Karpas-422 (cell line): Measurements from ENCODE around the gene KRTAP9-1. TPM values are rescaled to one million over a fixed set of nuclear protein-coding genes. Genes with fewer than 3 reads are reported as not detected.
"Not testable (repeated sequence)": the region's sequence is repeated elsewhere in the genome, so short reads cannot be mapped to it uniquely, and the experiment has no call there.

Experiments
- DNase-seq: peaks from one replicate; pipeline ENCODE4 v3.0.0-alpha.2; 2015
- H2AFZ ChIP-seq: fragments of 200-600 bp; sonication (generic); 2 replicates; pipeline ENCODE4 v1.6.1; 2014; ENCODE audit warnings: antibody characterized with exemption, low read length, mixed read lengths
- H3K27ac ChIP-seq: fragments of 200-600 bp; sonication (generic); 2 replicates; pipeline ENCODE4 v1.5.1; 2014; ENCODE audit warnings: mild to moderate bottlenecking, low read length, moderate library complexity
- H3K27me3 ChIP-seq: fragments of 200-600 bp; sonication (generic); 2 replicates; pipeline ENCODE4 v1.6.1; 2014; ENCODE audit warnings: low read length, mixed read lengths
- H3K36me3 ChIP-seq: fragments of 200-600 bp; sonication (generic); 2 replicates; pipeline ENCODE4 v1.6.1; 2014; ENCODE audit warnings: low read length, mixed read lengths; ENCODE audit not compliant: insufficient read depth
- H3K4me1 ChIP-seq: fragments of 200-600 bp; sonication (generic); 2 replicates; pipeline ENCODE4 v1.6.1; 2014; ENCODE audit warnings: mild to moderate bottlenecking, low read length, mixed read lengths
- H3K4me2 ChIP-seq: fragments of 200-600 bp; sonication (generic); 2 replicates; pipeline ENCODE4 v1.6.1; 2014; ENCODE audit warnings: low read length, low read depth, mild to moderate bottlenecking; ENCODE audit not compliant: poor library complexity, severe bottlenecking
- H3K4me3 ChIP-seq: fragments of 200-600 bp; sonication (generic); 2 replicates; pipeline ENCODE4 v1.5.1; 2014; ENCODE audit warnings: mild to moderate bottlenecking, antibody characterized with exemption, low read length, mixed read lengths
- H3K79me2 ChIP-seq: fragments of 200-600 bp; sonication (generic); 2 replicates; pipeline ENCODE4 v1.6.1; 2014; ENCODE audit warnings: mild to moderate bottlenecking, low read length, mixed read lengths
- H3K9ac ChIP-seq: fragments of 200-600 bp; sonication (generic); 2 replicates; pipeline ENCODE4 v1.6.0; 2014; ENCODE audit warnings: low read length
- H3K9me2 ChIP-seq: fragments of 200-600 bp; sonication (generic), shearing (Covaris generic); replicated peaks from 2 replicates; pipeline ENCODE4 v1.6.0; 2014; ENCODE audit warnings: mild to moderate bottlenecking, low read length, moderate library complexity; ENCODE audit not compliant: insufficient read depth
- H3K9me3 ChIP-seq: fragments of 300-700, 200-600 bp; sonication (generic); 2 replicates; pipeline ENCODE4 v1.6.1; 2014; ENCODE audit warnings: low read length, mixed read lengths
- H4K20me1 ChIP-seq: fragments of 200-600 bp; sonication (generic); 2 replicates; pipeline ENCODE4 v1.6.1; 2014; ENCODE audit warnings: mild to moderate bottlenecking, antibody characterized with exemption, low read length, low read depth; ENCODE audit not compliant: insufficient read depth
- small RNA-seq: library from RNA; depleted of rRNA; stranded (forward); fragments of <200 nt; gene quantifications from one replicate; pipeline ENCODE3, GENCODE V24; 2014
- total RNA-seq: library from RNA; depleted of rRNA; stranded (reverse); fragments of >200 nt; shearing (Covaris generic); gene quantifications from 2 replicates; pipeline ENCODE4 v1.2.3, GENCODE V29; 2014; ENCODE audit warnings: low replicate concordance; rRNA removed

Gene KRTAP9-1
- total RNA-seq, 1 experiment from 2014 or later = not detected

DNA sequence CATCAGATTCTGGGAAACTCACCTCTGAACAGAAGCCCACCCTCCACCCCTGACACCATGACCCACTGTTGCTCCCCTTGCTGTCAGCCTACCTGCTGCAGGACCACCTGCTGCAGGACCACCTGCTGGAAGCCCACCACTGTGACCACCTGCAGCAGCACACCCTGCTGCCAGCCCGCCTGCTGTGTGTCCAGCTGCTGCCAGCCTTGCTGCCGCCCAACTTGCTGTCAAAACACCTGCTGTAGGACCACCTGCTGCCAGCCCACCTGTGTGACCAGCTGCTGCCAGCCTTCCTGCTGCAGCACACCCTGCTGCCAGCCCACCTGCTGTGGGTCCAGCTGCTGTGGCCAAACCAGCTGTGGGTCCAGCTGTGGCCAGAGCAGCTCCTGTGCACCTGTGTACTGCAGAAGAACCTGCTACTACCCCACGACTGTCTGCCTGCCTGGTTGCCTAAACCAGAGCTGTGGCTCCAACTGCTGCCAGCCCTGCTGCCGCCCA, 37.0 kb downstream of the KRTAP9-1 start, which contains the start of gene KRTAP9-2:
KRTAP9-2 (plus strand) TSS at position 51 of the 498 bp plus-strand sequence; CDS start at position 58, 7 bp downstream.
- not testable (repeated sequence) for H3K9ac ChIP-seq, H3K36me3 ChIP-seq, H3K79me2 ChIP-seq, H4K20me1 ChIP-seq, H3K27ac ChIP-seq, H2AFZ ChIP-seq, H3K4me1 ChIP-seq, H3K9me2 ChIP-seq, H3K4me3 ChIP-seq, H3K4me2 ChIP-seq, DNase-seq, H3K9me3 ChIP-seq, H3K27me3 ChIP-seq

DNA sequence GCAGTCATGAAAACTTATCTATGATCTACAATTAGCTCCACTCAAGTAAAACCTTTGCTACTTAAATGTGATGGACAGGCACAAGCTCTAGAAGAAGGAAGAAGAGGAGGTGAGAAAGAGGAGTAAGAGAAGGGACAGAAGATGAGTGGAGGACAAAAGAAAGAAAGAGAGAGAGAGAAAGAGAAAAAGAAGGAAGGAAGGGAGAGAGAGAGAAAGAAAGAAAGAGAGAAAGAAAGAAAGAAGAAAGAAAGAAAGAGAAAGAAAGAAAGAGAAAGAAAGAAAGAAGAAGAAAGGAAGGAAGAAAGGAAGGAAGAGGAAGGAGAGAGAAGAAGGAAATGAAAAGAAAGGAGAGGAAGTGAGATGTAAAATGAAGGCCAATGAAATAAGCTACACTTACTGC, 40.4 kb downstream of the KRTAP9-1 start:
- Histone ChIP-seq H3K36me3 (no peaks in the 10 kb centered on the region), H3K9ac (no peak overlapping the region), H3K4me1 (no peaks in the 10 kb centered on the region), H3K9me2 (no peaks in the 10 kb centered on the region), H3K79me2 (no peaks in the 10 kb centered on the region), H3K4me3 (no peak overlapping the region), H2AFZ (no peak overlapping the region), H3K4me2 (no peak overlapping the region), H3K27me3 (no peaks in the 10 kb centered on the region), H3K9me3 (no peaks in the 10 kb centered on the region), H4K20me1 (no peaks in the 10 kb centered on the region), H3K27ac (no peak overlapping the region)
- no peak for DNase-seq

DNA sequence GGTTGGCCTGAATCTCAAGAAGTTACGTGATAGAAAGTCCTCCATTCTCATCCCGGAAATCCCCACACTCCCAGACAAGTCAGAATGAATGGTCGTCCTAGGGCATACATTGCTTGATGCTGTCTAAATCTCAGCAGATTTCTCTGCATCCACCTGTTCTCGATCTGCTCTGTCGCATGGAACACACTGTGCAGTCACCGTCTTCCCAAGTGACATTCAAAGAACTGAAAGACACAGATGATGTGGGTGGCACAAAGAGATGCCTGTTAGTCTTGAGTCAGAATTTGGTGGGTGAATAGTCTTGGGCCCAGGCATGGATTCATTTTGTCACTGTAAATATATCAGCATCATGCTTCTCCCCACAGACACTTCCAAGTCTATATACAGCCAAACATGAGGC, 42.0 kb downstream of the KRTAP9-1 start:
- Histone ChIP-seq H3K9me3 (no peaks in the 10 kb centered on the region), H3K79me2 (no peaks in the 10 kb centered on the region), H3K27ac (no peak overlapping the region), H3K4me3 (no peak overlapping the region), H4K20me1 (no peaks in the 10 kb centered on the region), H3K9me2 (no peaks in the 10 kb centered on the region), H3K36me3 (no peaks in the 10 kb centered on the region), H3K9ac (no peak overlapping the region), H3K27me3 (no peaks in the 10 kb centered on the region), H2AFZ (no peak overlapping the region), H3K4me2 (no peak overlapping the region), H3K4me1 (no peaks in the 10 kb centered on the region)
- DNase-seq = no peak

DNA sequence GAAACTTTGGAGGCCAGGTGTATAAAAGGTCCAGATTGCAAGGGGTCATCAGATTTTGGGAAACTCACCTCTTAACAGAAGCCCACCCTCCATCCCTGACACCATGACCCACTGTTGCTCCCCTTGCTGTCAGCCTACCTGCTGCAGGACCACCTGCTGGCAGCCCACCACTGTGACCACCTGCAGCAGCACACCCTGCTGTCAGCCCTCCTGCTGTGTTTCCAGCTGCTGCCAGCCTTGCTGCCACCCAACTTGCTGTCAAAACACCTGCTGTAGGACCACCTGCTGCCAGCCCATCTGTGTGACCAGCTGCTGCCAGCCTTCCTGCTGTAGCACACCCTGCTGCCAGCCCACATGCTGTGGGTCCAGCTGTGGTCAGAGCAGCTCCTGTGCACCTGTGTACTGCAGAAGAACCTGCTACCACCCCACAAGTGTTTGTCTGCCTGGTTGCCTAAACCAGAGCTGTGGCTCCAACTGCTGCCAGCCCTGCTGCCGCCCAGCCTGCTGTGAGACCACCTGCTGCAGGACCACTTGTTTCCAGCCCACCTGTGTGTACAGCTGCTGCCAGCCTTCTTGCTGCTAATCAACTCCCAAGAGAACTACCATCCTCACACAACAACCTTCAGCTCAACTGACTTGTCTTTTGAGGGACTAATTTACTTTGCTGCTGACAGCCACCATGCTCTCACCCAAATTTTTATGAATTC, 42.9 kb downstream of the KRTAP9-1 start, which contains the start of gene KRTAP9-3:
KRTAP9-3 (plus strand) TSS at position 51 of the 707 bp plus-strand sequence; CDS start at position 104, 53 bp downstream.
- H3K4me2 ChIP-seq, H3K4me3 ChIP-seq, H4K20me1 ChIP-seq: not testable (repeated sequence)

DNA sequence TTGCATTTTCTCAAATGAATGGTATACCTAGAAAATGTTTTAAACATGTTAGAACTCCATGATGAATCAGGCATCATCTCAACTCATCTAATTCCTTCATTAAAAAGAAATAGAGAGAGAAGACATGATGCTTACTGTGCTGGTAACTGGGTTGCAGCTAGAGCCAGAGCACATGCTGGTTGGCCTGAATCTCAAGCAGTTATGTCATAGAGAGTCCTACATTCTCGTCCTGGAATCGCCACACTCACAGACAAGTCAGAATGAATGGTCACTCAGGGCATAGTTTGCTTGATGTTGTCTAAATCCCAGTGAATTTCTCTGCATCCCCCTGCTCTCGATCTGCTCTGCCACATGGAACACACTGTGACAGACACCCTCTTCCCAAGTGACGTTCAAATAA, 47.4 kb downstream of the KRTAP9-1 start:
- not testable (repeated sequence) for H3K27ac ChIP-seq, H3K4me3 ChIP-seq, H3K79me2 ChIP-seq, H4K20me1 ChIP-seq, H3K4me1 ChIP-seq, H3K9ac ChIP-seq, H3K4me2 ChIP-seq, H3K9me2 ChIP-seq, H3K27me3 ChIP-seq, H2AFZ ChIP-seq, H3K9me3 ChIP-seq, H3K36me3 ChIP-seq, DNase-seq

More for the DNA sequence above, 42.9 kb downstream of the KRTAP9-1 start, which contains the start of gene KRTAP9-3:
- not testable (repeated sequence) for H2AFZ ChIP-seq, H3K27me3 ChIP-seq, H3K27ac ChIP-seq, H3K9me2 ChIP-seq, H3K79me2 ChIP-seq, H3K4me1 ChIP-seq, DNase-seq, H3K9ac ChIP-seq, H3K9me3 ChIP-seq, H3K36me3 ChIP-seq

DNA sequence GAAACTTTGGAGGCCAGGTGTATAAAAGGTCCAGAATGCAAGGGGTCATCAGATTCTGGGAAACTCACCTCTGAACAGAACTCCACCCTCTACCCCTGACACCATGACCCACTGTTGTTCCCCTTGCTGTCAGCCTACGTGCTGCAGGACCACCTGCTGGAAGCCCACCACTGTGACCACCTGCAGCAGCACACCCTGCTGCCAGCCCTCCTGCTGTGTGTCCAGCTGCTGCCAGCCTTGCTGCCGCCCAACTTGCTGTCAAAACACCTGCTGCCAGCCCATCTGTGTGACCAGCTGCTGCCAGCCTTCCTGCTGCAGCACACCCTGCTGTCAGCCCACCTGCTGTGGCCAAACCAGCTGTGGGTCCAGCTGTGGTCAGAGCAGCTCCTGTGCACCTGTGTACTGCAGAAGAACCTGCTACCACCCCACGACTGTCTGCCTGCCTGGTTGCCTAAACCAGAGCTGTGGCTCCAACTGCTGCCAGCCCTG, 48.3 kb downstream of the KRTAP9-1 start, which contains the start of gene KRTAP9-8:
KRTAP9-8 (plus strand) TSS at position 51 of the 489 bp plus-strand sequence; CDS start at position 104, 53 bp downstream.
- not testable (repeated sequence) for H3K4me3 ChIP-seq, H3K9me2 ChIP-seq, H3K27me3 ChIP-seq, H2AFZ ChIP-seq, H3K9me3 ChIP-seq, H3K4me2 ChIP-seq, H3K27ac ChIP-seq, DNase-seq, H3K36me3 ChIP-seq, H3K79me2 ChIP-seq, H3K4me1 ChIP-seq, H3K9ac ChIP-seq, H4K20me1 ChIP-seq

Small RNA genes lying within 50 kb of the gene (small RNA-seq; reads per million reads assigned to genes)
- gene KRTAP4-17P = not detected

Other genes with a start within 250 kb of the KRTAP9-1 start
- gene KRT39, start 222.9 kb upstream of the KRTAP9-1 start, total RNA-seq = not detected in 2 replicates
- not detected in 2 replicates for gene KRT40, start 205.6 kb upstream of the KRTAP9-1 start, total RNA-seq
- not detected in 2 replicates for gene KRTAP3-3, start 195.7 kb upstream of the KRTAP9-1 start, total RNA-seq
- not detected in 2 replicates for gene KRTAP3-2, start 190.0 kb upstream of the KRTAP9-1 start, total RNA-seq
- gene KRTAP3-1, start 180.8 kb upstream of the KRTAP9-1 start, total RNA-seq = not detected in 2 replicates
- not detected in 2 replicates for gene KRTAP1-5, start 162.7 kb upstream of the KRTAP9-1 start, total RNA-seq
- not detected in 2 replicates for gene KRTAP1-4, start 159.7 kb upstream of the KRTAP9-1 start, total RNA-seq
- gene KRTAP1-3, start 155.0 kb upstream of the KRTAP9-1 start, total RNA-seq = not detected in 2 replicates
- gene KRTAP1-1, start 148.4 kb upstream of the KRTAP9-1 start, total RNA-seq = not detected in 2 replicates
- gene KRTAP2-1, start 142.6 kb upstream of the KRTAP9-1 start, total RNA-seq = not detected in 2 replicates
- gene KRTAP2-2, start 134.7 kb upstream of the KRTAP9-1 start, total RNA-seq = not detected in 2 replicates
- not detected in 2 replicates for gene KRTAP2-3, start 129.8 kb upstream of the KRTAP9-1 start, total RNA-seq
- gene KRTAP2-4, start 124.0 kb upstream of the KRTAP9-1 start, total RNA-seq = not detected in 2 replicates
- not detected in 2 replicates for gene KRTAP4-7, start 105.7 kb upstream of the KRTAP9-1 start, total RNA-seq
- gene KRTAP4-8, start 91.7 kb upstream of the KRTAP9-1 start, total RNA-seq = not detected in 2 replicates
- not detected in 2 replicates for gene KRTAP4-16, start 87.7 kb upstream of the KRTAP9-1 start, total RNA-seq
- gene KRTAP4-9, start 84.5 kb upstream of the KRTAP9-1 start, total RNA-seq = not detected in 2 replicates
- gene KRTAP4-11, start 71.5 kb upstream of the KRTAP9-1 start, total RNA-seq = not detected in 2 replicates
- gene KRTAP4-12, start 65.7 kb upstream of the KRTAP9-1 start, total RNA-seq = not detected in 2 replicates
- gene KRTAP4-6, start 49.3 kb upstream of the KRTAP9-1 start, total RNA-seq = not detected in 2 replicates
- gene KRTAP4-5, start 40.1 kb upstream of the KRTAP9-1 start, total RNA-seq = not detected in 2 replicates
- gene KRTAP4-4, start 29.1 kb upstream of the KRTAP9-1 start, total RNA-seq = not detected in 2 replicates
- not detected in 2 replicates for gene KRTAP4-3, start 21.7 kb upstream of the KRTAP9-1 start, total RNA-seq
- not detected in 2 replicates for gene KRTAP4-2, start 11.7 kb upstream of the KRTAP9-1 start, total RNA-seq
- not detected in 2 replicates for gene KRTAP4-1, start 5.0 kb upstream of the KRTAP9-1 start, total RNA-seq
- gene KRTAP9-2, start 36.8 kb downstream of the KRTAP9-1 start, total RNA-seq = not detected in 2 replicates
- gene KRTAP9-3, start 42.6 kb downstream of the KRTAP9-1 start, total RNA-seq = not detected in 2 replicates
- not detected in 2 replicates for gene KRTAP9-8, start 48.1 kb downstream of the KRTAP9-1 start, total RNA-seq
- not detected in 2 replicates for gene KRTAP9-4, start 59.8 kb downstream of the KRTAP9-1 start, total RNA-seq
- not detected in 2 replicates for gene KRTAP9-9, start 65.5 kb downstream of the KRTAP9-1 start, total RNA-seq
- gene KRTAP9-6, start 75.5 kb downstream of the KRTAP9-1 start, total RNA-seq = not detected in 2 replicates
- gene KRTAP9-7, start 85.8 kb downstream of the KRTAP9-1 start, total RNA-seq = not detected in 2 replicates
- not detected in 2 replicates for gene KRTAP29-1, start 113.0 kb downstream of the KRTAP9-1 start, total RNA-seq
- gene KRTAP16-1, start 119.4 kb downstream of the KRTAP9-1 start, total RNA-seq = not detected in 2 replicates
- gene KRTAP17-1, start 125.8 kb downstream of the KRTAP9-1 start, total RNA-seq = 1.6 TPM in 1 of 2 replicates, not detected in the other
- gene KRT33A, start 160.9 kb downstream of the KRTAP9-1 start, total RNA-seq = not detected in 2 replicates
- gene KRT33B, start 179.9 kb downstream of the KRTAP9-1 start, total RNA-seq = not detected in 2 replicates
- not detected in 2 replicates for gene KRT34, start 192.4 kb downstream of the KRTAP9-1 start, total RNA-seq
- gene KRT31, start 207.7 kb downstream of the KRTAP9-1 start, total RNA-seq = not detected in 2 replicates
- not detected in 2 replicates for gene KRT37, start 234.7 kb downstream of the KRTAP9-1 start, total RNA-seq